ENCODE data around the gene SPINK8.
A peak's percentile ranks its signal among the peaks of the same experiment; 100 is the strongest.

SPINK8 gene

GRCh38 chr3:48318713-48319468 is 14.6 kb downstream of the SPINK8 start:
- DNase-seq = no peak

- no peak for DNase-seq
Observed at GRCh38 chr3:48314542-48314941, 18.9 kb downstream of the SPINK8 start.

- no peak for DNase-seq
Observed at GRCh38 chr3:48306860-48307530, 26.5 kb downstream of the SPINK8 start.

GRCh38 chr3:48306290-48306689 is 27.2 kb downstream of the SPINK8 start:
- no peak for DNase-seq

- DNase-seq = no peak
Observed at GRCh38 chr3:48305396-48305795, 28.1 kb downstream of the SPINK8 start.

- no peak for DNase-seq
Observed at GRCh38 chr3:48303021-48303420, 30.4 kb downstream of the SPINK8 start.

- DNase-seq = peak; percentile 1
Observed at GRCh38 chr3:48301800-48302166, 31.7 kb downstream of the SPINK8 start.

GRCh38 chr3:48301020-48301799 is 32.3 kb downstream of the SPINK8 start, which contains the start of gene NME6:
NME6 (minus strand) TSS chr3:48301367.
- peak; percentile 64 for DNase-seq

- no peak for DNase-seq
Observed at GRCh38 chr3:48299746-48300712, 33.4 kb downstream of the SPINK8 start.

- DNase-seq = no peak
Observed at GRCh38 chr3:48297111-48297810, 36.2 kb downstream of the SPINK8 start.

- DNase-seq = no peak
Observed at GRCh38 chr3:48296699-48297098, 36.8 kb downstream of the SPINK8 start.

GRCh38 chr3:48294611-48295263 is 38.7 kb downstream of the SPINK8 start:
- no peak for DNase-seq

GRCh38 chr3:48289659-48290058 is 43.8 kb downstream of the SPINK8 start:
- no peak for DNase-seq

- no peak for DNase-seq
Observed at GRCh38 chr3:48287034-48287433, 46.4 kb downstream of the SPINK8 start.

- DNase-seq = no peak
Observed at GRCh38 chr3:48286308-48286707, 47.2 kb downstream of the SPINK8 start.

- no peak for DNase-seq
Observed at GRCh38 chr3:48285675-48286074, 47.8 kb downstream of the SPINK8 start.

- no peak for DNase-seq
Observed at GRCh38 chr3:48285132-48285531, 48.3 kb downstream of the SPINK8 start.

GRCh38 chr3:48280881-48281280 is 52.6 kb downstream of the SPINK8 start:
- DNase-seq = no peak

GRCh38 chr3:48278884-48279559 is 54.4 kb downstream of the SPINK8 start:
- no peak for DNase-seq

GRCh38 chr3:48276911-48277641 is 56.4 kb downstream of the SPINK8 start:
- DNase-seq = no peak
